Neural crest cell (in vitro differentiated cells): Measurements from ENCODE around the gene CNTNAP3. TPM values are rescaled to one million over a fixed set of nuclear protein-coding genes. Genes with fewer than 3 reads are reported as not detected.
"Not testable (repeated sequence)": the region's sequence is repeated elsewhere in the genome, so short reads cannot be mapped to it uniquely, and the experiment has no call there.

Experiments
- DNase-seq: peaks from one replicate; pipeline ENCODE4 v3.0.0; 2021; ENCODE audit warnings: low read depth, mixed read lengths, low spot score
- H3K27ac Mint-ChIP-seq: one replicate; pipeline ENCODE4 v1.8.0; 2021; ENCODE audit warnings: mild to moderate bottlenecking, mixed read lengths; ENCODE audit not compliant: unreplicated experiment
- H3K27me3 Mint-ChIP-seq: 2 replicates; pipeline ENCODE4 v1.8.0; 2021; ENCODE audit warnings: low read depth, mild to moderate bottlenecking, mixed read lengths
- H3K36me3 Mint-ChIP-seq: 2 replicates; pipeline ENCODE4 v1.8.0; 2021; ENCODE audit warnings: low read depth, mild to moderate bottlenecking, mixed read lengths
- H3K4me1 Mint-ChIP-seq: 2 replicates; pipeline ENCODE4 v1.8.0; 2021; ENCODE audit warnings: mixed read lengths
- H3K4me3 Mint-ChIP-seq: one replicate; pipeline ENCODE4 v1.8.0; 2021; ENCODE audit warnings: mild to moderate bottlenecking, mixed read lengths
- H3K9me3 Mint-ChIP-seq: 2 replicates; pipeline ENCODE4 v1.8.0; 2021; ENCODE audit warnings: mixed read lengths
- long read RNA-seq: library from polyadenylated mRNA; unstranded; transcript quantifications from one replicate; pipeline ENCODE4 v2.0.0, GENCODE V29; 2020
- total RNA-seq: library from RNA; stranded (reverse); gene quantifications from 2 replicates; pipeline ENCODE4 v1.2.1, GENCODE V29; 2021

Gene CNTNAP3
- 5.4 and 6.0 TPM in 2 replicates for total RNA-seq
- long read RNA-seq, result 0 reads

DNA sequence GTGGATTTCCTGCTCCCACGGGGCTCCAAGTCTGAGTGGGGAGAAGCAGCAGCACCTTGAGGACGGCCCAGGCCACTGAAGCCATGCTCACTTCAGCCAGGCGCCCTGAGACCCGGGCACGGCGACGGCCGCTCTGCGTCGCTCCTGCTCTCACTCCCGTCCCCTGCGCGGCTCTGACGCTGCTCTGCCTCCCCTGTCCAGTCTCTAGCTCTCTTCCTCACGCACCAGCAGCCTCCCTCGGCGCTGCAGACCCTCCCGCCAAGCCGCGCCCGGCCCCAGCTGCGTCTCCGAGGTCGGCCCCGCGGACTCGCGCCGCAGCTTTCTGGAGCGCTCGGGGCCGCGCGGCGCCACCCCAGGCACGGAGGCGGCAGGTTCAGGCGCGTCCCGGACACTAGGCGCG, at the start of gene CNTNAP3:
Gene CNTNAP3, minus strand, starts transcription at position 188 of the 400 bp plus-strand sequence. Its CDS starts 103 bp downstream, at position 85.
- DNase-seq, result peak; percentile 23
- peak within 1 kb of the TSS; percentile 51 for H3K4me3 Mint-ChIP-seq
- not testable (repeated sequence) for H3K27ac Mint-ChIP-seq, H3K4me1 Mint-ChIP-seq, H3K36me3 Mint-ChIP-seq, H3K9me3 Mint-ChIP-seq, H3K27me3 Mint-ChIP-seq

DNA sequence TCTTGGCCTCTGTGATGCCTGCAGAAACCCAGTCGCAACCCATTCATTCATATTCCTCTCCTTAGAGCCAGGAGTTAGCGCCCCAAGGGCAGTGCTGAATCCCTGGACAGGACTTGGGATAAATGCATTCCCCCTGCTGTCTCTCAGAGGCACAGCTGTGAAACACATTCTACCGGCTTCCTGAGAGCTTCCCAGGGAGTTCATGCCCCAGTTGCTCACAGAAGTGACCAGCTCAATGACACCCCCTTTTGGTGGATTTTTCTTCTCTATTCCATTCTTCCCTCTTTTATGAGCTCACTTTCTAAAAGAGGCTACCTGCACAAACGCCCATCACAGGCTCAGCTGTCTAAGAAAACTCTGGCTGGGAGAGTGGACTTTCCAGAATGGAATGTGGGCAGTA, 8.0 kb downstream of the CNTNAP3 start:
- not testable (repeated sequence) for DNase-seq, H3K9me3 Mint-ChIP-seq, H3K27ac Mint-ChIP-seq, H3K4me3 Mint-ChIP-seq, H3K36me3 Mint-ChIP-seq, H3K27me3 Mint-ChIP-seq, H3K4me1 Mint-ChIP-seq

DNA sequence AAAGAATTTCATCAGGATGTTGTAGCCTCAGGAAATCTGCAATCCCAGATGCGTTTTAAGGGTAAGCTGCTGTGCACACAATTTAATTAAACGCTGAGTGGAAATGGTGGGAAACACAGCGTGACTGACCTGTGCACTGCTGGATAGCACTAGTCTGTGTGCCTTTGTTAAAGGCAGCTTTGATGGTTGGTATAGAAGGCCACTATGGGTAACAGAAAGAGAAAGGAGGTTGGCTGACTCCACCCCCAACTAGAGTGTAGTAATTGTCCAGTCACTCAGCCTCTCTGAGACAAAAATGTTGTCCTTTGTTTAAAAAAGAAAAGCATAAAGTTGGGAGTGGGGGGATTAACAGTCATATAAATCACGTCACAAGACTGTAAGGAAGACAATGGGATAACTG, 45.5 kb downstream of the CNTNAP3 start:
- not testable (repeated sequence) for H3K4me3 Mint-ChIP-seq, H3K9me3 Mint-ChIP-seq, H3K4me1 Mint-ChIP-seq, H3K36me3 Mint-ChIP-seq, H3K27me3 Mint-ChIP-seq, H3K27ac Mint-ChIP-seq, DNase-seq

DNA sequence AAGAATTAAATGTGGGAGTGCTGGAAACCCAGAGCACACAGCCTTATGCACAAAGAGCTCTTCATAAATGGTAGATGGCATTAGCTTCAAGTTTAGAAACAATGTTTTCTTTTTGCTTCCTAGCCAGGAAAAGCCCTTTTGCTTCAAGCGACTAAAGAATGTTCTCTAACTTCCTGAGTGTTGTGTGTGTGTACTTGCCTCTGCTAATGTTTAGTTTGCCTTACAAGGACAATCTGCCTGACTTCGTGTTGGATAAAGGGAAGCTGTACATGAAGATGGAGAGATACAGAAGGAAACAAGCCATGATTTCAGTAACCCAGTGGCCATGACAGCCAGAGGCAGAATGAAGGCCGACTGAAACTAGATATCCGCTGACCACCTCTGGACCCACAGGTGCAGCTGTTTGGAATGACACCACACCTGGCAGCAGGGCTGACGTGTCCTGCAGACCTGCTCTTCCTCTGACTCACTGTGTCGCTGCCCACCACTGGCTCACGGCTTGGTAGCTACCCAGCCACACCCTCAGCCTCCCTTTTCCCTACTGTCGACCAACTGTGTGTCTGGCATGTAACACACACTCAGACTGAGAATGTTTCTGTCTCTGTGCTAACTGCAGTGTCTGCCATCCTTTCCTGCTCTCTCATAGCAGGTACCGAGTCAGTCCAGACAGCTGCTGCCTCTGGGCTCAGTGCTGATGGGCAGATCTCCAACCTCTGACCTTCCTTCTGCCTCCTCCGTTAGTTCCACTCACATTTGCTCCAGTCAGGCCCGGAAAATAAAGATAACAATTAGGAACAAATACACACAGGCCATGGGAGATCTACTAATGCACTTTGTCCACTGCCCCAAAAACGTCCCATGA, 55.6 kb downstream of the CNTNAP3 start:
- H3K4me3 Mint-ChIP-seq, H3K4me1 Mint-ChIP-seq, H3K27me3 Mint-ChIP-seq, H3K27ac Mint-ChIP-seq, H3K36me3 Mint-ChIP-seq, DNase-seq, H3K9me3 Mint-ChIP-seq: not testable (repeated sequence)

DNA sequence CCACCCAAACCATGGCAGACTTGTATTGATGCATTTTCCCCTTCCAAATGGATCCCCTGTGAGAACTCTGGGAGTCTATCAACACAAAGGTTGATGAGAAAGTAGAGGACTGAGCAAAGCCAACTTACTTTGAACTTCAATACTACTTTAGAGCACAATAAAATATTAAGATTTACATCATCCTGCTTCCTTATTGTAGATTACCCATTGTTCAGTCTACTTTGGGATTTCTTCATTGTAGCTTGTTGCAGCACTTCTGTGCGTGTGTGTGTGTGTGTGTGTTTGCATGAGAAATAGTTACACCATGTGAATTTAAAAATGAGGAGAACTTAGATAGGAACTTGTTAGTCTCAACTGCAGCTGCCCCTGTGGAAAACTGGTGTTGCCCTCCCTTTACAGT, 72.0 kb downstream of the CNTNAP3 start:
- H3K27me3 Mint-ChIP-seq, H3K4me1 Mint-ChIP-seq, DNase-seq, H3K36me3 Mint-ChIP-seq, H3K9me3 Mint-ChIP-seq, H3K4me3 Mint-ChIP-seq, H3K27ac Mint-ChIP-seq: not testable (repeated sequence)

DNA sequence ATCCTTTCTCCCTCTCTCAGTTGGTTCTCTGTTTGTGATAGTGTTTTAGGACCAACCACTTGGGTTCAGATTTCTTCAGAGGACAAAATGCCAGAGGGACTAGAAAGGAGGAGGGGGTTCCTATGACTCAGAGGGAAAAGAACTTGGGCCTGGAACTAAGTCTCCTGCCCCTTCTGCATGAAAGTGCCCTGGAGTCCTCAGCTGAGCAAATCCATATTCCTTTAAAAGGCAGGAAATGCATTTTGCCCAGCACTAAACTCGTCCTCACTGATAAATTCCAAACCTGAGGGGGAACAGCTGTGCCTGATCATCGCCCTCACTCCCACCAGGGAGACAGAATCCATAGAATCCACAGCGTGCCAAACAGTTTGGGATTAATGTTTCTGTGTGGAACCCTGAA, 78.2 kb downstream of the CNTNAP3 start:
- not testable (repeated sequence) for H3K4me3 Mint-ChIP-seq, H3K4me1 Mint-ChIP-seq, H3K27ac Mint-ChIP-seq, DNase-seq, H3K27me3 Mint-ChIP-seq, H3K9me3 Mint-ChIP-seq, H3K36me3 Mint-ChIP-seq

DNA sequence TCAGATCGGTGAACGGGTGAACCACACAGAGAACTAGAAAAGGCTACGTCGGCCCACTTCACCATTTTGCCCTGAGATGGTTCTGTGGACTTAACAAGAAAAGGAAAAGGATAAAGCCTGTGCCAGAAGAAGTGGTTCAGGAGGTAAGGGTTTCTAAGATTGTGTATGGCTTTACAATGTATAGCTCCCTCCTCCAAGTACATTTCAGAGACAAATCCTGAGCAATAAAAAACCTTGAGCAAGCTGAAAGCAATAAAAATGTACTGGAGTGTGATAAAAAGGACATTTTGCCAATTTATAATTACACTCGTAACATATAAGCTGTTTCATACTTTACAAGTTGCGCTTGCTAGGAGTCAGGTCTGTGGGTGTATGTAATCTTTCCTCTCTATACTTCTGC, 81.3 kb downstream of the CNTNAP3 start:
- H3K27ac Mint-ChIP-seq, H3K4me1 Mint-ChIP-seq, H3K9me3 Mint-ChIP-seq, H3K4me3 Mint-ChIP-seq, H3K36me3 Mint-ChIP-seq, H3K27me3 Mint-ChIP-seq, DNase-seq: not testable (repeated sequence)

DNA sequence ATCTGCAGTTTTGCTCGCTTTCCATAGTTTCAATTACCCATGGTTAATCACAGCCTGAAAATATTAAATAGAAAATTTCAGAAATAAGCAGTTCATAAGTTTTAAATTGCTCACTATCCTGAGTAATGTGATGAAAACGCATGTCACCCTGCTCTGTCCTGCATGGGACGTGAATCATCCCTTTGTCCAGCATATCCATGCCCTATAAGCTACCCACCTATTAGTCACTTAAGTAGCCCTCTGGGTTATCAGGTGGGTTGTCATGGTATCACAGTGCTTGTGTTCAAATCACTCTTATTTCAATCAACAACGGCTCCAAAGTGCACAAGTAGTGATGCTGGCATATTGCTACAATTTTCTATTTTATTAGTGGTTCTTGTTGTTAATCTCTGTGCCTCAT, 82.1 kb downstream of the CNTNAP3 start:
- not testable (repeated sequence) for H3K4me3 Mint-ChIP-seq, H3K9me3 Mint-ChIP-seq, DNase-seq, H3K4me1 Mint-ChIP-seq, H3K36me3 Mint-ChIP-seq, H3K27ac Mint-ChIP-seq, H3K27me3 Mint-ChIP-seq

DNA sequence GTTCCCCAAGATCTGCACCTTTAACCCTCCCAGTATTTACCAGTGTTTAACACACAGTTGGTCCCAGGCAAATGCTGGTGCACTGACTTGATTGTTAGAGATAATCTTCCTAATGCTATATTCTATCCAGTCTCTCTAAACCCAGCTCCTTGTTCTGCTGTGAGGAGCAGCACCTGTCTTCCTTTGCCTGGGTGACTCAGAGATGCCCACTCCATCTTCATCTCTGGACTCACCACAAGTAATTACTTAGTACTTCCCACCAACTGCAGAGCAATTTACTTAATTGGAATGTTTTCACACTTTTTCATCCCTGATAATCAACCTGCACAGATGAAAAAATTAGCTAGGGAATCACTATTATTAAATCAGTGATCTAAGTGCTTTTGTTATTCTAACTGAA, 87.6 kb downstream of the CNTNAP3 start:
- not testable (repeated sequence) for H3K4me1 Mint-ChIP-seq, H3K4me3 Mint-ChIP-seq, H3K9me3 Mint-ChIP-seq, H3K27ac Mint-ChIP-seq, DNase-seq, H3K36me3 Mint-ChIP-seq, H3K27me3 Mint-ChIP-seq

DNA sequence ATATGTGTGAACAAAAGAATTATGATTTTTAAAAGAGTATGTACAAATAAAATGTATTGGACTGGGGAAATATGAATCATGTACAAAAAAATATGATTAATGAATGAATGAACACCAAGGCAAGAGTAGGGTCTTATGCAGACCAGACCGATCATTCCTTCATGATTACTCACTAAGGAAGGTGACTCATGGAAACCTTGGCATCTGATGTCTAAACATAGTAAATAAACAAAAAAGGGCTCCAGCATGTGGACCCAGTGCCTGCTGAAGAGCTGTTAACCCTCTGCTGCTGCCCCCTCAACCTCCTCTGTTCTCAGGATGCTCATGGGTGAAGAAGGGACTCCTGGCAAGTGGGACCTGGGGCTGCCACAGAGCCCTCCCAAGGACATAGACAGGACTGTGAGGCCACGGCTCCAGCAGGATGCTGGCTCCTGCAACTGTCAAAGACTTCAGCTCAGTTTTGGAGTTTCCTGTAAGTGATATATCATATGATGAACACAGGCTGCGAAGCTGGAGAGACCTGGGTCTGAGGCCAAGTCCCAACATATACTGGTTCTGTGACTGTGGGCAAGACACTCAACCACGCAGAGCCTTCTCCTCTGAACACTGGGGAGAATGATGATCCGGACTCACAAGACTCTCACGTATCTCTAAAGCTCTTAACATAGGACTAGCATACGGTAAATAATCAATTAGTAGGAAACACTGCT, 89.8 kb downstream of the CNTNAP3 start:
- not testable (repeated sequence) for H3K4me3 Mint-ChIP-seq, DNase-seq, H3K27ac Mint-ChIP-seq, H3K9me3 Mint-ChIP-seq, H3K27me3 Mint-ChIP-seq, H3K36me3 Mint-ChIP-seq, H3K4me1 Mint-ChIP-seq

DNA sequence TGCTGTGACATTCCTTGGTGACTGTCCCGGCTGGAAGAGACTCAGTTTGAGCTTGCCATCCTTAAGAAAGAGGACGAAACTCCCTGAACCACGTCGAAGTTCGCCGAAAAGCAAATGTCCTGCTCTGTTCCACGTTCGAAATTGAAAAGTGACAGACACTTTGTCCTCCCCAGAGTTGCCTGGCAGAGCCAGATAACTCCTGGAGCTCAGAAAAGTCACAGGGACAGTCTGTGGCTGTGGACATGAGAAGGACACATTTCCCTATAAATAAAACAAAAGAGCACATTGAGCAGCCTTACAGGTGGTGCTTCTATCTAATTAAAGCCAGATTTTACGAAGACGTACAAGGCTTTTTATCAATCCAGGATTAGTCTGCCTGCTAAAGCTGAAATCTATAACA, 116.6 kb downstream of the CNTNAP3 start:
- DNase-seq, H3K4me1 Mint-ChIP-seq, H3K27me3 Mint-ChIP-seq, H3K27ac Mint-ChIP-seq, H3K36me3 Mint-ChIP-seq, H3K4me3 Mint-ChIP-seq, H3K9me3 Mint-ChIP-seq: not testable (repeated sequence)

DNA sequence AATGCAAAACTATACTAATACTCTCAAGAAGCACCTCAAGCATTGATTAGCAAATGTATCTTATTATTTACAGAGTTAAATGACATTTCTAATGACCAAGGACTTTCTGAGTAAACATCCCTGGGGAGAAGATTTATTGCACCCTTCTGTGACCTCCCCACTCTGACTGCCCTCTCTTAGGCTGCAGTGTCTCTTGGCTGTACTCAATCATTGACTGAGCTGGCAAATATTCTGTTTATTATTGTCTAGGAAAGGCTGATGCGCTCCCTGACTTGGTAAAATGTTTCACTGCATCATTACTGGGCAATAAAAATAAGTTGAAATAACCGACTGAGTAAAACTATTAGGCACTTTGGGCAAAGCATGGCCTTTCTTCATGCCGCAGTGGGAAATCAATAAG, 130.3 kb downstream of the CNTNAP3 start:
- not testable (repeated sequence) for H3K27ac Mint-ChIP-seq, H3K36me3 Mint-ChIP-seq, H3K27me3 Mint-ChIP-seq, H3K4me3 Mint-ChIP-seq, H3K9me3 Mint-ChIP-seq, H3K4me1 Mint-ChIP-seq, DNase-seq

DNA sequence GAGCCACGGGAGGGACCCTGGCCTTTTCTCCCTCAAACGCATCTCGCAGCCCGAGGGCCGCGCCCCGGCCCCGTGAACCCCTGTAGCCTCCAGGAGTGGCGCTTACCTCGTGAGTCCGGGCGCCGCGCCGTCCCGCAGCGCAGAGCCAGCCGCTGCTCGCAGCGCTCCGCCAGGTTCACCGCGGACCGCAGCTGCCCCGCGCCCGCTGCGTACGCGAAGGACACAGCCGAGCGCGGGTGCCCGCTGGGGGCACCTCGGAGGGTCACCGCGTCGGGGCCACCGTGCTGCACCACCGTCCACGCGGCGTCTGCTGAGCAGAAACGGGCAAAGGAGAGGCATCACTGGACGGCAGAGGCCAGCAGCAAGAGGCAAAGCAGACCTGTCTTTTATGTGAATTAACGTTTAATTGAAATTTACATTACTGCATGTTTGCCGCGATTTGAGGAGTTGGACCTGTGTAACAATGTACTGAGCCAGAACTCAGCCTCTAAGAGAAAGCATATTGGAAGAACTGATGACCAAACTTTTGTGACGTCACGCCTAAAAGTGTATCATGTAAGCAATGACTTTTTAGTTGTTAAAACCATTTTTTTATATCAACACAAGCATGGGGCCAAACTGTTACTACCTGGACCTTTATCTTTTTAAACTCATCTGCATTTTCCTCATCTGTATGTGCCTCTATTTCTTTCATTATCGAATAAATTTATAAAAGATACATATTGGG, 155.0 kb downstream of the CNTNAP3 start:
- H3K9me3 Mint-ChIP-seq, DNase-seq: not testable (repeated sequence)

More for the DNA sequence above, 155.0 kb downstream of the CNTNAP3 start:
- not testable (repeated sequence) for H3K27me3 Mint-ChIP-seq, H3K4me3 Mint-ChIP-seq, H3K36me3 Mint-ChIP-seq, H3K4me1 Mint-ChIP-seq, H3K27ac Mint-ChIP-seq
